HCT116 (cell line): ENCODE data around the gene LPAR1. TPM values are rescaled to one million over a fixed set of nuclear protein-coding genes. Genes with fewer than 3 reads are reported as not detected.

Source experiments
- ATAC-seq: fragments of 200-7000 bp; cut with Tn5 transposase; 2 replicates; pipeline ENCODE4 v1.9.1; 2020; ENCODE audit warnings: mild to moderate bottlenecking, moderate library complexity
- BruUV-seq: library from RNA; stranded (reverse); fragments of 400-500 nt; replicated peaks from 2 replicates; lab custom pipeline; 2021; lab: Mats Ljungman, UMichigan
- CTCF ChIA-PET: fragments of 300-600 bp; sonication (Branson Sonifier 250); formaldehyde crosslinking; loops from one replicate; lab custom pipeline; 2021; ENCODE audit warnings: antibody characterized with exemption; lab: Charles Lee
- POLR2A ChIA-PET: fragments of 300-600, 350-600 bp; sonication (Branson Sonifier 250); formaldehyde crosslinking; loops from one replicate; lab custom pipeline; 2021; ENCODE audit warnings: antibody characterized with exemption; lab: Charles Lee
- RAD21 ChIA-PET, 2 experiments: fragments of 300-600 bp; sonication (Branson Sonifier 250); formaldehyde crosslinking; loops; one replicate each; lab custom pipeline; 2023; ENCODE audit warnings: low total read pairs in 2 of 2; ENCODE audit not compliant: uncharacterized antibody in 2 of 2, unreplicated experiment in 2 of 2, low non-redundant PET in 1 of 2; lab: Charles Lee
- DNase-seq: peaks from one replicate; pipeline ENCODE4 v3.0.0-alpha.2; 2010; ENCODE audit warnings: low read depth, low spot score
- H2AFZ ChIP-seq: fragments of 200-600 bp; shearing (Covaris generic), sonication (generic); 2 replicates; pipeline ENCODE4 v1.6.1; 2017; ENCODE audit warnings: low read depth, mixed run types, mixed read lengths, antibody characterized with exemption, low read length; ENCODE audit not compliant: poor library complexity, severe bottlenecking
- H3K27ac ChIP-seq: 2 replicates; pipeline ENCODE4 v1.5.1; 2012; ENCODE audit warnings: low read depth, low read length
- H3K27me3 ChIP-seq: fragments of 200-600 bp; sonication (generic); 2 replicates; pipeline ENCODE4 v1.6.1; 2016; ENCODE audit warnings: mixed run types, low read length, mixed read lengths; ENCODE audit not compliant: insufficient read depth
- H3K36me3 ChIP-seq, 2 experiments: fragments of 200-500 bp in 1 of 2; fragments of 200-600 bp in 1 of 2; sonication (Bioruptor generic) in 1 of 2; sonication (generic) in 1 of 2; 2 replicates each; pipeline versions ENCODE4 v1.5.1 to v1.6.1; 2014 to 2016; ENCODE audit warnings: low read length in 2 of 2, inconsistent platforms in 1 of 2, mixed read lengths in 1 of 2, mixed run types in 1 of 2; ENCODE audit not compliant: insufficient read depth in 2 of 2, control insufficient read depth in 1 of 2
- H3K4me1 ChIP-seq, 2 experiments: fragments of 200-600 bp in 1 of 2; sonication (generic) in 1 of 2; 2 replicates each; pipeline versions ENCODE4 v1.5.1 to v1.6.1; 2012 to 2017; ENCODE audit warnings: low read length in 2 of 2, inconsistent platforms in 1 of 2, mild to moderate bottlenecking in 1 of 2, mixed read lengths in 1 of 2, mixed run types in 1 of 2, moderate library complexity in 1 of 2; ENCODE audit not compliant: insufficient read depth in 2 of 2, control insufficient read depth in 1 of 2
- H3K4me2 ChIP-seq: fragments of 200-600 bp; sonication (generic); 2 replicates; pipeline ENCODE4 v1.6.1; 2017; ENCODE audit warnings: mixed run types, low read length, mixed read lengths
- H3K4me3 ChIP-seq, 2 experiments: fragments of 200-600 bp in 1 of 2; sonication (generic) in 1 of 2; replicated peaks in 1 of 2; 2 replicates each; pipeline ENCODE4 v1.5.1; 2011 to 2016; ENCODE audit warnings: low read length in 2 of 2, control low read depth in 1 of 2, low read depth in 1 of 2, mild to moderate bottlenecking in 1 of 2, mixed read lengths in 1 of 2, mixed run types in 1 of 2
- H3K79me2 ChIP-seq: fragments of 200-600 bp; sonication (generic); 2 replicates; pipeline ENCODE4 v1.6.1; 2017; ENCODE audit warnings: mild to moderate bottlenecking, mixed run types, low read length, moderate library complexity, mixed read lengths; ENCODE audit not compliant: insufficient read depth
- H3K9ac ChIP-seq: fragments of 200-600 bp; sonication (generic); 2 replicates; pipeline ENCODE4 v1.6.1; 2016; ENCODE audit warnings: low read length, mixed read lengths
- H3K9me2 ChIP-seq: fragments of 200-600 bp; sonication (generic), shearing (Covaris generic); 2 replicates; pipeline ENCODE4 v1.6.1; 2017; ENCODE audit warnings: mixed run types, mild to moderate bottlenecking, moderate library complexity; ENCODE audit not compliant: insufficient read depth
- H3K9me3 ChIP-seq, 2 experiments: fragments of 200-500 bp in 1 of 2; fragments of 200-600 bp in 1 of 2; sonication (Bioruptor generic) in 1 of 2; sonication (generic) in 1 of 2; 2 replicates each; pipeline ENCODE4 v1.6.1; 2014 to 2017; ENCODE audit warnings: low read length in 2 of 2, mixed read lengths in 2 of 2, inconsistent platforms in 1 of 2, low read depth in 1 of 2, mild to moderate bottlenecking in 1 of 2, mixed run types in 1 of 2, moderate library complexity in 1 of 2; ENCODE audit not compliant: control insufficient read depth in 1 of 2, insufficient read depth in 1 of 2
- H4K20me1 ChIP-seq: fragments of 200-600 bp; sonication (generic), shearing (Covaris generic); 2 replicates; pipeline ENCODE4 v1.6.1; 2017; ENCODE audit warnings: mixed run types, mild to moderate bottlenecking, moderate library complexity; ENCODE audit not compliant: insufficient read depth
- CBX3 ChIP-seq: IDR thresholded peaks from 2 replicates; pipeline ENCODE4 v1.6.1; 2012; ENCODE audit warnings: low read depth
- CTCF ChIP-seq, 3 experiments: fragments of 200-600 bp in 1 of 3; sonication (generic) in 1 of 3; IDR thresholded peaks in 2 of 3; conservative IDR thresholded peaks in 1 of 3; 2 replicates each; pipeline ENCODE4 v1.5.1; 2012 to 2017; ENCODE audit warnings: low read depth in 2 of 3, low read length in 2 of 3, antibody characterized with exemption in 1 of 3, borderline replicate concordance in 1 of 3, control low read depth in 1 of 3, mild to moderate bottlenecking in 1 of 3, mixed read lengths in 1 of 3, mixed run types in 1 of 3, moderate library complexity in 1 of 3; ENCODE audit not compliant: insufficient read depth in 1 of 3
- ELF1 ChIP-seq: IDR thresholded peaks from 2 replicates; pipeline ENCODE4 v1.6.1; 2012; ENCODE audit warnings: low read depth, borderline replicate concordance
- EZH2 ChIP-seq: fragments of 200-600 bp; sonication (generic); IDR thresholded peaks from 2 replicates; pipeline ENCODE4 v1.6.1; 2017; ENCODE audit warnings: antibody characterized with exemption, mixed run types
- SP1 ChIP-seq: IDR thresholded peaks from 2 replicates; pipeline ENCODE4 v1.6.1; 2012; ENCODE audit warnings: low read depth
- SRF ChIP-seq: IDR thresholded peaks from 2 replicates; pipeline ENCODE4 v1.6.1; 2012; ENCODE audit warnings: low read depth
- YY1 ChIP-seq: IDR thresholded peaks from 2 replicates; pipeline ENCODE4 v1.6.1; 2011; ENCODE audit warnings: low read length, low read depth, moderate library complexity, mild to moderate bottlenecking; ENCODE audit not compliant: insufficient replicate concordance; ENCODE audit errors: extremely low read depth
- ZNF274 ChIP-seq: fragments of 200-500 bp; sonication (Bioruptor generic); IDR thresholded peaks from 2 replicates; pipeline ENCODE4 v1.6.1; 2014; ENCODE audit warnings: mild to moderate bottlenecking, low read depth, low read length, inconsistent platforms
- intact Hi-C: fragments of 100-400 bp; cut with micrococcal nuclease; formaldehyde crosslinking; loops from 2 replicates; pipeline ENCODE4 v1.10.0; 2022
- total RNA-seq: library from RNA; stranded (reverse); gene quantifications from one replicate; pipeline ENCODE4 v1.2.1, GENCODE V29; 2021; ENCODE audit not compliant: unreplicated experiment

The LPAR1 gene
- total RNA-seq, 1 experiment from 2014 or later, result 7.4 TPM

- Histone ChIP-seq H3K79me2 (no peaks in the 10 kb centered on the region), H3K27me3 (no peaks in the 10 kb centered on the region), H3K4me3 (no peak overlapping the region), H3K36me3 (no peaks in the 10 kb centered on the region), H3K9me3 (no peaks in the 10 kb centered on the region), H4K20me1 (no peaks in the 10 kb centered on the region), H3K9me2 (no peaks in the 10 kb centered on the region), H3K4me1 (peaks cover 0 to 2% of the 10 kb centered on the region in 2 experiments; a peak in 2 of 4 replicates), H3K9ac (no peak overlapping the region), H2AFZ (no peak overlapping the region), H3K27ac (no peak overlapping the region), H3K4me2 (no peak overlapping the region)
- TF ChIP-seq EZH2 (no peak), ELF1 (no peak)
- no TSS peak for BruUV-seq
- intact Hi-C loops, result no loop called here
- no peak for ATAC-seq
- ChIA-PET POLR2A (no interaction called here), RAD21 (no interaction called here), CTCF (no interaction called here)
- no peak for DNase-seq
Observed at GRCh38 chr9:110947491-110948044, 90.7 kb downstream of the LPAR1 start.

DNA sequence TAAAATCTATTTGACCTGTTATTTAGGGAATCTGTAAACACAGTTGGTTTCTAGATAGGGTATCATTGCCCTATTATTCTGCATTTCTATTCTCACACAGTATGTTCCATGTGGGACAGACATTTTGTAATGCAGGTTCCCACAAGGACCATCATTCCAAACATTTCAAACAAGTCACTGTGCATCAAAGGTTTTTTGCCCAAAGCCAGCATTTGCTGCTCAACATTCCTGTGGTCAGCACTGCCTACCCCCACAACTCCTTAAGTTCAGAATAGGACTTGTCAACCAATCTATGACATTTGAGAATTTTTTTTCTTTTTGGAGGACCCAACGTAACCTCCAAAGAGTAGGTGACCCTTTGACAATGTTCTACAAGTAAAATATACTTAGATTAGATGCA lies 95.7 kb downstream of the LPAR1 start:
- H3K79me2 ChIP-seq, result no peaks in the 10 kb centered on the region
- no peak overlapping the region for H2AFZ ChIP-seq
- no peak for ATAC-seq
- H4K20me1 ChIP-seq, result no peaks in the 10 kb centered on the region
- H3K4me1 ChIP-seq, result no peaks in the 10 kb centered on the region; a peak in 1 of 4 replicates
- ChIA-PET CTCF (no interaction called here), RAD21 (no interaction called here), POLR2A (no interaction called here)
- no peak overlapping the region for H3K4me3 ChIP-seq
- BruUV-seq, result no TSS peak
- H3K4me2 ChIP-seq, result no peak overlapping the region
- H3K9me3 ChIP-seq, result no peaks in the 10 kb centered on the region
- H3K36me3 ChIP-seq, result no peaks in the 10 kb centered on the region
- no peaks in the 10 kb centered on the region for H3K9me2 ChIP-seq
- TF ChIP-seq YY1, result no peak
- TF ChIP-seq CBX3, result no peak
- TF ChIP-seq ZNF274, result no peak
- TF ChIP-seq CTCF (IDR thresholded peaks at IDR 0.05 in 2 of 3, conservative IDR thresholded peaks at IDR 0.05 in 1 of 3; ENCODE audit: borderline replicate concordance in 1 of 3, insufficient read depth in 1 of 3, low read depth in 2 of 3, low read length in 2 of 3), result no peak
- no peak for TF ChIP-seq SRF
- TF ChIP-seq SP1, result no peak
- no peak for DNase-seq
- H3K27ac ChIP-seq, result no peak overlapping the region
- H3K27me3 ChIP-seq, result no peaks in the 10 kb centered on the region
- no peak overlapping the region for H3K9ac ChIP-seq
- intact Hi-C loops, result no loop called here
